IMR-90 (cell line): ENCODE data around the gene CDX2. TPM values are rescaled to one million over a fixed set of nuclear protein-coding genes. Genes with fewer than 3 reads are reported as not detected.

Experiments
- ATAC-seq: fragments of 200-7000 bp; cut with Tn5 transposase; 2 replicates; pipeline ENCODE4 v1.9.1; 2020; ENCODE audit warnings: low read depth, mild to moderate bottlenecking, moderate library complexity
- BruUV-seq: library from RNA; stranded (reverse); fragments of 400-500 nt; replicated peaks from 2 replicates; lab custom pipeline; 2021; lab: Mats Ljungman, UMichigan
- CTCF ChIA-PET: fragments of 300-600 bp; formaldehyde crosslinking; extraction: SDS; loops from one replicate; lab custom pipeline; 2021; ENCODE audit warnings: antibody characterized with exemption; lab: Yijun Ruan, JAX
- POLR2A ChIA-PET: fragments of 300-600 bp; sonication (Branson Sonifier 250); formaldehyde crosslinking; loops from one replicate; lab custom pipeline; 2022; ENCODE audit warnings: antibody characterized with exemption; ENCODE audit not compliant: unreplicated experiment; lab: Charles Lee
- DNase-seq: peaks from one replicate; pipeline ENCODE4 v3.0.0; 2013
- H2AFZ ChIP-seq: replicated peaks from 2 replicates; pipeline ENCODE3; 2013; ENCODE audit warnings: low read length, mild to moderate bottlenecking; ENCODE audit not compliant: poor library complexity
- H2AK5ac ChIP-seq: 2 replicates; pipeline ENCODE4 v1.6.1; 2013; ENCODE audit warnings: low read depth, low read length, inconsistent platforms
- H2AK9ac ChIP-seq: replicated peaks from 2 replicates; pipeline ENCODE3; 2013; ENCODE audit warnings: mild to moderate bottlenecking, low read depth, low read length, moderate library complexity; ENCODE audit not compliant: poor library complexity
- H2BK120ac ChIP-seq: 2 replicates; pipeline ENCODE4 v1.6.1; 2013; ENCODE audit warnings: low read depth, low read length, inconsistent platforms
- H2BK15ac ChIP-seq: 3 replicates; pipeline ENCODE4 v1.6.1; 2013; ENCODE audit warnings: low read depth, low read length, inconsistent platforms
- H2BK20ac ChIP-seq: 2 replicates; pipeline ENCODE4 v1.6.1; 2013; ENCODE audit warnings: low read depth, mild to moderate bottlenecking, inconsistent platforms, low read length, moderate library complexity
- H2BK5ac ChIP-seq: 2 replicates; pipeline ENCODE4 v1.6.1; 2013; ENCODE audit warnings: mild to moderate bottlenecking, low read depth, low read length, inconsistent platforms; ENCODE audit not compliant: poor library complexity, severe bottlenecking
- H3K14ac ChIP-seq: replicated peaks from 2 replicates; pipeline ENCODE4 v1.6.1; 2013; ENCODE audit warnings: low read depth, low read length, inconsistent platforms
- H3K18ac ChIP-seq: 2 replicates; pipeline ENCODE4 v1.6.1; 2013; ENCODE audit warnings: low read depth, low read length, control low read depth
- H3K23ac ChIP-seq: 2 replicates; pipeline ENCODE4 v1.6.1; 2013; ENCODE audit warnings: low read depth, low read length, inconsistent platforms
- H3K27ac ChIP-seq: 2 replicates; pipeline ENCODE4 v1.5.1; 2013; ENCODE audit warnings: mild to moderate bottlenecking, control low read depth, low read length; ENCODE audit not compliant: insufficient read depth
- H3K27me3 ChIP-seq: 2 replicates; pipeline ENCODE4 v1.6.1; 2013; ENCODE audit warnings: low read length; ENCODE audit not compliant: control insufficient read depth, insufficient read depth
- H3K36me3 ChIP-seq: 2 replicates; pipeline ENCODE4 v1.6.1; 2013; ENCODE audit warnings: low read length, mixed read lengths; ENCODE audit not compliant: control insufficient read depth, insufficient read depth
- H3K4ac ChIP-seq: 2 replicates; pipeline ENCODE4 v1.6.1; 2013; ENCODE audit warnings: low read depth, low read length, inconsistent platforms
- H3K4me1 ChIP-seq: 2 replicates; pipeline ENCODE4 v1.6.1; 2013; ENCODE audit warnings: low read length, mixed read lengths; ENCODE audit not compliant: control insufficient read depth, insufficient read depth
- H3K4me2 ChIP-seq: 2 replicates; pipeline ENCODE4 v1.6.1; 2013; ENCODE audit warnings: low read depth, mild to moderate bottlenecking, control low read depth, low read length, moderate library complexity
- H3K4me3 ChIP-seq: 2 replicates; pipeline ENCODE4 v1.5.1; 2013; ENCODE audit warnings: low read depth, mild to moderate bottlenecking, control low read depth, low read length, moderate library complexity; ENCODE audit not compliant: insufficient read depth
- H3K56ac ChIP-seq: 2 replicates; pipeline ENCODE4 v1.6.1; 2013; ENCODE audit warnings: low read length, inconsistent platforms; ENCODE audit not compliant: insufficient read depth; ENCODE audit errors: extremely low read depth
- H3K79me1 ChIP-seq, 2 experiments: 2 replicates each; pipeline ENCODE4 v1.6.1; 2013; ENCODE audit warnings: low read length in 2 of 2, inconsistent platforms in 1 of 2, low read depth in 1 of 2
- H3K9ac ChIP-seq: 2 replicates; pipeline ENCODE4 v1.6.1; 2013; ENCODE audit warnings: low read depth, low read length, control low read depth
- H3K9me1 ChIP-seq: 2 replicates; pipeline ENCODE4 v1.6.1; 2013; ENCODE audit warnings: low read length, inconsistent platforms; ENCODE audit not compliant: insufficient read depth
- H3K9me3 ChIP-seq: 2 replicates; pipeline ENCODE4 v1.6.1; 2013; ENCODE audit warnings: low read length; ENCODE audit not compliant: control insufficient read depth, insufficient read depth
- H4K20me1 ChIP-seq: 2 replicates; pipeline ENCODE4 v1.6.1; 2013; ENCODE audit warnings: low read length, inconsistent platforms; ENCODE audit not compliant: insufficient read depth
- H4K5ac ChIP-seq: 2 replicates; pipeline ENCODE4 v1.6.1; 2013; ENCODE audit warnings: mild to moderate bottlenecking, low read depth, low read length, control low read depth
- H4K8ac ChIP-seq, 2 experiments: 2 replicates each; pipeline ENCODE4 v1.6.1; 2013; ENCODE audit warnings: low read depth in 2 of 2, low read length in 2 of 2, control low read depth in 1 of 2, inconsistent platforms in 1 of 2
- H4K91ac ChIP-seq: 2 replicates; pipeline ENCODE4 v1.6.1; 2013; ENCODE audit warnings: low read depth, low read length, inconsistent platforms; ENCODE audit not compliant: insufficient read depth
- CEBPB ChIP-seq: IDR thresholded peaks from 2 replicates; pipeline ENCODE4 v1.6.1; 2012; ENCODE audit warnings: low read depth, low read length, improper control_type of control experiment
- CHD1 ChIP-seq: IDR thresholded peaks from 2 replicates; pipeline ENCODE4 v1.6.1; 2012; ENCODE audit warnings: low read depth, low read length, improper control_type of control experiment
- ELK1 ChIP-seq: fragments of 150-350 bp; IDR thresholded peaks from 2 replicates; pipeline ENCODE4 v1.6.1; 2016; ENCODE audit warnings: low read depth, mild to moderate bottlenecking, low read length, moderate library complexity, borderline replicate concordance
- FOS ChIP-seq: fragments of 150-350 bp; IDR thresholded peaks from 2 replicates; pipeline ENCODE4 v1.6.1; 2016; ENCODE audit warnings: low read depth, low read length
- MAFK ChIP-seq: IDR thresholded peaks from 2 replicates; pipeline ENCODE4 v1.6.1; 2012; ENCODE audit warnings: low read depth, low read length, improper control_type of control experiment
- MAZ ChIP-seq: IDR thresholded peaks from 2 replicates; pipeline ENCODE4 v1.6.1; 2012; ENCODE audit warnings: low read depth, mild to moderate bottlenecking, low read length, improper control_type of control experiment, moderate library complexity, borderline replicate concordance
- MXI1 ChIP-seq: IDR thresholded peaks from 2 replicates; pipeline ENCODE4 v1.6.1; 2012; ENCODE audit warnings: low read depth, mild to moderate bottlenecking, low read length, moderate library complexity, borderline replicate concordance
- NFE2L2 ChIP-seq: fragments of 150-350 bp; IDR thresholded peaks from 2 replicates; pipeline ENCODE4 v1.6.1; 2016; ENCODE audit warnings: low read depth, mild to moderate bottlenecking, low read length
- POLR2A ChIP-seq: IDR thresholded peaks from 2 replicates; pipeline ENCODE4 v1.6.1; 2012; ENCODE audit warnings: mild to moderate bottlenecking, low read depth, low read length
- RCOR1 ChIP-seq: IDR thresholded peaks from 2 replicates; pipeline ENCODE4 v1.6.1; 2012; ENCODE audit warnings: mild to moderate bottlenecking, low read length, improper control_type of control experiment; ENCODE audit not compliant: insufficient replicate concordance
- RFX5 ChIP-seq: IDR thresholded peaks from 2 replicates; pipeline ENCODE4 v1.8.0; 2012; ENCODE audit warnings: low read depth, mild to moderate bottlenecking, low read length, moderate library complexity
- SMC3 ChIP-seq: fragments of 150-350 bp; IDR thresholded peaks from 2 replicates; pipeline ENCODE4 v1.6.1; 2016; ENCODE audit warnings: low read depth, mild to moderate bottlenecking, antibody characterized with exemption, low read length, moderate library complexity
- WGBS, 2 experiments: methylation state at CpG; one replicate each; pipeline versions ENCODE4 v1.1.5 to v1.1.7; 2013; ENCODE audit warnings: missing lambda C conversion rate in 2 of 2; ENCODE audit not compliant: insufficient read length in 1 of 2; ENCODE audit errors: extremely low coverage in 2 of 2; 5-methylcytosine and 5-hydroxymethylcytosine counted together
- dilution Hi-C: fragments of 300-500 bp; cut with HindIII; formaldehyde crosslinking; loops from one replicate; pipeline ENCODE4 v1.14.3; 2018; ENCODE audit warnings: low sequenced_read_pairs; ENCODE audit not compliant: unreplicated experiment
- in situ Hi-C: fragments of 300-500 bp; cut with MboI; formaldehyde crosslinking; loops from 3 replicates; pipeline ENCODE4 v1.14.3; 2019; ENCODE audit warnings: low sequenced_read_pairs, inconsistent platforms, mixed read lengths
- intact Hi-C: fragments of 100-400 bp; cut with micrococcal nuclease; formaldehyde crosslinking; loops from 2 replicates; pipeline ENCODE4 v1.10.0; 2022
- polyA plus RNA-seq, 3 experiments: library from polyadenylated mRNA; depleted of rRNA; stranded (reverse); fragments of >200 nt; gene quantifications; 2 replicates each; pipeline ENCODE4 v1.2.3, GENCODE V29; 2012; ENCODE audit warnings: low replicate concordance in 1 of 3
- total RNA-seq: library from RNA; depleted of rRNA; stranded (reverse); fragments of >200 nt; gene quantifications from 2 replicates; pipeline ENCODE4 v1.2.3, GENCODE V29; 2012
- TF ChIP-seq, protein P1 (sequence below): fragments of 150-350 bp; IDR thresholded peaks from 2 replicates; pipeline ENCODE4 v1.6.1; 2017; ENCODE audit warnings: mild to moderate bottlenecking, antibody characterized with exemption, low read length, low read depth
- TF ChIP-seq, protein P2 (sequence below): conservative IDR thresholded peaks from 2 replicates; pipeline ENCODE4 v1.5.1; 2012; ENCODE audit warnings: mild to moderate bottlenecking, low read depth, low read length, improper control_type of control experiment

The CDX2 gene
- total and polyA plus RNA-seq, 2 of the 4 experiments (the other 2 are of a cell fraction): not detected

DNA sequence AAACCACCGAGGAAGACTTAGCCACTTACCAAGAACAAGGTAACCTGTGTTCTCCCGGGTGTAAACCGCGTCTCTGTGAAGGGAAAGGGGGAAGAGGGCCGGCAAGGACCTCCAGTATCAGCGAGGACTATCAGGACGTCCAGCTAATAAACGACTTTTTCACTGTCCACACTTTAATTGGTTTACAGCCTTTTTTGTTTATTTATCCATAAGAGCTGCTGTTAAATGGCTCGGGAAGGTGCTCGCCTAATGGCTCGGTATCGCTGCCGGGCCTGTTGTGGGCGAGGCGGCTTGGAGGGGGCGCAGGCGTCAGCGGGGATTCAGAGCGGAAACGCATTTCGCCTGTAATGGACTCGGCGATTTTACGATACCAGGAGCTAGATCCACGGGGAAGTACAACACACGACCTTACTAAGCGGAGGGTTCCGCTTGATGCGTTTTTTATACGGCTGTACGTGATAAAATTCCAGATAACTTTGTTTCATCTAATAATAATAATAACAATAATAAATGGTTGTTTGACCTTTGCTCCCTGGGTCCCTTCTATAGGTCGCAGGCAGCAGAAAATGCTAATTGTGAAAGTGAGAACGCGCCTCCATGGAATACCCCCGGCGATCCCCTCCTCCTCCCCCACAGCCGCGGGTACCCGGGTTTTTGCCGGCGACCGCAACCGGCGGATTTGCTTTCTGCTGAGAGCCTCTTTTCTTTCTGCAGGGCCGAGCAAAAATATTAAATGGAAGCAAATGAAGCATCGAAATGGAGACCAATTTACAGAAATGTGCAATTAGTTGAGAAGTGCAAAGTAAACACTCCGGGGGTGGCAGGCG is 51.8 kb downstream of the CDX2 start:
- H3K4ac ChIP-seq: no peak overlapping the region
- no peaks in the 10 kb centered on the region for H3K9me1 ChIP-seq
- peaks cover 10% of the 10 kb centered on the region; the same call in 1 of the 2 replicates for H3K9me3 ChIP-seq
- ATAC-seq (no peak), DNase-seq (no peak)
- no peak overlapping the region for H2AK9ac ChIP-seq
- H3K56ac ChIP-seq: no peak overlapping the region
- no peak overlapping the region for H2BK120ac ChIP-seq
- no peak overlapping the region for H3K27ac ChIP-seq
- no peak for TF ChIP-seq MAZ
- no peak for TF ChIP-seq SMC3
- TF ChIP-seq RCOR1: no peak
- TF ChIP-seq, protein P1, sequence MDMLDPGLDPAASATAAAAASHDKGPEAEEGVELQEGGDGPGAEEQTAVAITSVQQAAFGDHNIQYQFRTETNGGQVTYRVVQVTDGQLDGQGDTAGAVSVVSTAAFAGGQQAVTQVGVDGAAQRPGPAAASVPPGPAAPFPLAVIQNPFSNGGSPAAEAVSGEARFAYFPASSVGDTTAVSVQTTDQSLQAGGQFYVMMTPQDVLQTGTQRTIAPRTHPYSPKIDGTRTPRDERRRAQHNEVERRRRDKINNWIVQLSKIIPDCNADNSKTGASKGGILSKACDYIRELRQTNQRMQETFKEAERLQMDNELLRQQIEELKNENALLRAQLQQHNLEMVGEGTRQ: no peak
- TF ChIP-seq CHD1: no peak
- TF ChIP-seq CEBPB: no peak
- no peak for TF ChIP-seq RFX5
- TF ChIP-seq ELK1: no peak
- no peak for TF ChIP-seq NFE2L2
- no peak for TF ChIP-seq FOS
- TF ChIP-seq POLR2A: no peak
- TF ChIP-seq MAFK: no peak
- TF ChIP-seq, protein P2, sequence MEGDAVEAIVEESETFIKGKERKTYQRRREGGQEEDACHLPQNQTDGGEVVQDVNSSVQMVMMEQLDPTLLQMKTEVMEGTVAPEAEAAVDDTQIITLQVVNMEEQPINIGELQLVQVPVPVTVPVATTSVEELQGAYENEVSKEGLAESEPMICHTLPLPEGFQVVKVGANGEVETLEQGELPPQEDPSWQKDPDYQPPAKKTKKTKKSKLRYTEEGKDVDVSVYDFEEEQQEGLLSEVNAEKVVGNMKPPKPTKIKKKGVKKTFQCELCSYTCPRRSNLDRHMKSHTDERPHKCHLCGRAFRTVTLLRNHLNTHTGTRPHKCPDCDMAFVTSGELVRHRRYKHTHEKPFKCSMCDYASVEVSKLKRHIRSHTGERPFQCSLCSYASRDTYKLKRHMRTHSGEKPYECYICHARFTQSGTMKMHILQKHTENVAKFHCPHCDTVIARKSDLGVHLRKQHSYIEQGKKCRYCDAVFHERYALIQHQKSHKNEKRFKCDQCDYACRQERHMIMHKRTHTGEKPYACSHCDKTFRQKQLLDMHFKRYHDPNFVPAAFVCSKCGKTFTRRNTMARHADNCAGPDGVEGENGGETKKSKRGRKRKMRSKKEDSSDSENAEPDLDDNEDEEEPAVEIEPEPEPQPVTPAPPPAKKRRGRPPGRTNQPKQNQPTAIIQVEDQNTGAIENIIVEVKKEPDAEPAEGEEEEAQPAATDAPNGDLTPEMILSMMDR: no peak
- TF ChIP-seq MXI1: no peak
- H2AFZ ChIP-seq: no peak overlapping the region
- H3K4me3 ChIP-seq: no peak overlapping the region
- ChIA-PET CTCF (no interaction called here), POLR2A (no interaction called here)
- H4K91ac ChIP-seq: no peak overlapping the region
- no TSS peak for BruUV-seq
- no peak overlapping the region for H3K4me2 ChIP-seq
- H2BK15ac ChIP-seq: no peak overlapping the region
- H2AK5ac ChIP-seq: no peak overlapping the region
- H4K8ac ChIP-seq: no peak overlapping the region
- H3K79me1 ChIP-seq: no peaks in the 10 kb centered on the region
- no peak overlapping the region for H3K14ac ChIP-seq
- dilution Hi-C loops: no loop called here
- in situ Hi-C loops: no loop called here
- H2BK20ac ChIP-seq: no peak overlapping the region
- 0% methylated on average over 2 of the region's 48 CpGs; no CpG with 5 or more reads in 1 of the 2 experiments for WGBS, 2 experiments
- H3K36me3 ChIP-seq: no peaks in the 10 kb centered on the region
- peaks cover 3% of the 10 kb centered on the region; the same call in 1 of the 2 replicates for H3K4me1 ChIP-seq
- no peak overlapping the region for H2BK5ac ChIP-seq
- H4K5ac ChIP-seq: no peak overlapping the region
- intact Hi-C loops: no loop called here
- H3K23ac ChIP-seq: 0 out of 2 replicates have a peak overlapping the region, but pooled peaks have one; percentile 78
- no peaks in the 10 kb centered on the region for H4K20me1 ChIP-seq
- peaks cover 73% of the 10 kb centered on the region for H3K27me3 ChIP-seq
- no peak overlapping the region for H3K18ac ChIP-seq
- H3K9ac ChIP-seq: no peak overlapping the region
